IPS-11a (cell line): Measurements from ENCODE around the gene B3GNT4.
"Not testable (repeated sequence)": the region's sequence is repeated elsewhere in the genome, so short reads cannot be mapped to it uniquely, and the experiment has no call there.

Source experiments
- H3K4me3 ChIP-seq: one replicate; pipeline ENCODE4 v1.5.1; 2013; ENCODE audit warnings: low read depth, low read length, control low read depth

B3GNT4 gene

GRCh38 chr12:122203301-122204166 is at the start of gene B3GNT4:
Gene B3GNT4, plus strand, starts transcription at chr12:122203709. Its CDS starts 910 bp downstream, at chr12:122204619.
- peak within 1 kb of the TSS; percentile 49 for H3K4me3 ChIP-seq

- no peak overlapping the region for H3K4me3 ChIP-seq
Observed at GRCh38 chr12:122155705-122156104, 47.8 kb upstream of the B3GNT4 start.

GRCh38 chr12:122158700-122159285 is 44.7 kb upstream of the B3GNT4 start:
- H3K4me3 ChIP-seq = no peak overlapping the region

- no peak overlapping the region for H3K4me3 ChIP-seq
Observed at GRCh38 chr12:122159882-122160281, 43.6 kb upstream of the B3GNT4 start.

- no peak overlapping the region for H3K4me3 ChIP-seq
Observed at GRCh38 chr12:122160761-122161160, 42.7 kb upstream of the B3GNT4 start.

GRCh38 chr12:122161682-122162081 is 41.8 kb upstream of the B3GNT4 start:
- no peak overlapping the region for H3K4me3 ChIP-seq

- no peak overlapping the region for H3K4me3 ChIP-seq
Observed at GRCh38 chr12:122162976-122163375, 40.5 kb upstream of the B3GNT4 start.

GRCh38 chr12:122166422-122167349 is 36.8 kb upstream of the B3GNT4 start:
- no peak overlapping the region for H3K4me3 ChIP-seq

GRCh38 chr12:122167356-122167925 is 36.1 kb upstream of the B3GNT4 start:
- no peak overlapping the region for H3K4me3 ChIP-seq

- H3K4me3 ChIP-seq = no peak overlapping the region
Observed at GRCh38 chr12:122168492-122168891, 35.0 kb upstream of the B3GNT4 start.

GRCh38 chr12:122171399-122171798 is 32.1 kb upstream of the B3GNT4 start:
- no peak overlapping the region for H3K4me3 ChIP-seq

GRCh38 chr12:122172262-122172939 is 31.1 kb upstream of the B3GNT4 start:
- no peak overlapping the region for H3K4me3 ChIP-seq

- H3K4me3 ChIP-seq = no peak within 1 kb of the TSS
Observed at GRCh38 chr12:122174155-122174845, 29.2 kb upstream of the B3GNT4 start, which contains the start of gene IL31. Gene IL31, minus strand, starts transcription at chr12:122174221. Its CDS starts 49 bp downstream, at chr12:122174172.

GRCh38 chr12:122176473-122176872 is 27.0 kb upstream of the B3GNT4 start:
- H3K4me3 ChIP-seq = not testable (repeated sequence)

GRCh38 chr12:122182887-122183587 is 20.5 kb upstream of the B3GNT4 start, which contains the start of gene LRRC43:
Gene LRRC43, plus strand, starts transcription at chr12:122183123. Its CDS starts 22 bp downstream, at chr12:122183145.
- peak within 1 kb of the TSS; percentile 45 for H3K4me3 ChIP-seq

GRCh38 chr12:122183588-122183940 is 19.9 kb upstream of the B3GNT4 start:
- peak overlapping the region; percentile 45 for H3K4me3 ChIP-seq

GRCh38 chr12:122184517-122184916 is 19.0 kb upstream of the B3GNT4 start:
- no peak overlapping the region for H3K4me3 ChIP-seq

- H3K4me3 ChIP-seq = no peak overlapping the region
Observed at GRCh38 chr12:122185079-122185478, 18.4 kb upstream of the B3GNT4 start.

GRCh38 chr12:122185494-122186082 is 17.9 kb upstream of the B3GNT4 start:
- H3K4me3 ChIP-seq = no peak overlapping the region
